Hepatocyte (in vitro differentiated cells): ENCODE measurements around the gene NRTN. TPM values are rescaled to one million over a fixed set of nuclear protein-coding genes. Genes with fewer than 3 reads are reported as not detected.
"Not testable (repeated sequence)": the region's sequence is repeated elsewhere in the genome, so short reads cannot be mapped to it uniquely, and the experiment has no call there.

Experiments used
- DNase-seq: peaks from one replicate; pipeline ENCODE4 v3.0.0-alpha.2; 2016; ENCODE audit warnings: low spot score
- H2AFZ ChIP-seq: fragments of 200-600 bp; sonication (generic); 2 replicates; pipeline ENCODE4 v1.6.0; 2016; ENCODE audit warnings: antibody characterized with exemption, mild to moderate bottlenecking
- H3K27ac ChIP-seq: fragments of 200-600 bp; sonication (generic); 2 replicates; pipeline ENCODE4 v1.5.1; 2016; ENCODE audit warnings: mild to moderate bottlenecking
- H3K27me3 ChIP-seq: fragments of 200-600 bp; sonication (generic); 2 replicates; pipeline ENCODE4 v1.6.1; 2016
- H3K36me3 ChIP-seq: fragments of 200-600 bp; sonication (generic); replicated peaks from 2 replicates; pipeline ENCODE4 v1.5.1; 2016; ENCODE audit warnings: low read depth; ENCODE audit not compliant: insufficient read depth
- H3K4me1 ChIP-seq: fragments of 200-600 bp; sonication (generic); 2 replicates; pipeline ENCODE4 v1.5.1; 2016; ENCODE audit warnings: mild to moderate bottlenecking, moderate library complexity; ENCODE audit not compliant: insufficient read depth
- H3K4me2 ChIP-seq: fragments of 200-600 bp; sonication (generic); 2 replicates; pipeline ENCODE4 v1.6.0; 2016
- H3K4me3 ChIP-seq: fragments of 200-600 bp; sonication (generic); 2 replicates; pipeline ENCODE4 v1.5.1; 2016; ENCODE audit warnings: mild to moderate bottlenecking
- H3K79me2 ChIP-seq: fragments of 200-600 bp; sonication (generic); 2 replicates; pipeline ENCODE4 v1.6.0; 2017; ENCODE audit warnings: mild to moderate bottlenecking
- H3K9me2 ChIP-seq: fragments of 200-600 bp; sonication (generic); replicated peaks from 2 replicates; pipeline ENCODE4 v1.6.0; 2017; ENCODE audit warnings: mild to moderate bottlenecking; ENCODE audit not compliant: insufficient read depth
- H3K9me3 ChIP-seq: fragments of 200-600 bp; sonication (generic); 2 replicates; pipeline ENCODE4 v1.5.1; 2016; ENCODE audit warnings: low read depth, mild to moderate bottlenecking
- H4K20me1 ChIP-seq: fragments of 200-600 bp; sonication (generic); 2 replicates; pipeline ENCODE4 v1.6.0; 2016; ENCODE audit warnings: mild to moderate bottlenecking; ENCODE audit not compliant: insufficient read depth, poor library complexity, severe bottlenecking
- CTCF ChIP-seq: fragments of 200-600 bp; sonication (generic); IDR thresholded peaks from 2 replicates; pipeline ENCODE4 v1.5.1; 2016; ENCODE audit warnings: antibody characterized with exemption, mild to moderate bottlenecking; ENCODE audit not compliant: poor library complexity
- EZH2 ChIP-seq: fragments of 200-600 bp; sonication (generic); IDR thresholded peaks from 2 replicates; pipeline ENCODE4 v1.6.1; 2016; ENCODE audit warnings: antibody characterized with exemption, mild to moderate bottlenecking, borderline replicate concordance
- EZH2phosphoT487 ChIP-seq: fragments of 200-600 bp; sonication (generic); IDR thresholded peaks from one replicate; pipeline ENCODE4 v1.6.1; 2018; ENCODE audit warnings: antibody characterized with exemption, mild to moderate bottlenecking, low read depth, moderate library complexity; ENCODE audit not compliant: unreplicated experiment, severe bottlenecking
- WGBS: methylation state at CpG from one replicate; pipeline ENCODE4 v1.1.6; 2016; ENCODE audit warnings: low lambda C conversion rate; ENCODE audit errors: missing lambda C conversion rate; 5-methylcytosine and 5-hydroxymethylcytosine counted together
- polyA plus RNA-seq: library from polyadenylated mRNA; unstranded; fragments of >200 nt; fragmentation: Nextera tagmentation; extraction: Ambion mirVana; gene quantifications from 2 replicates; pipeline ENCODE4 v1.2.1, GENCODE V29; 2016
- total RNA-seq: library from RNA; depleted of rRNA; stranded (reverse); fragments of >200 nt; gene quantifications from 2 replicates; pipeline ENCODE4 v1.2.3, GENCODE V29; 2014

Gene NRTN
- total and polyA plus RNA-seq, 2 experiments from 2014 or later, result 2.7 to 31.1 TPM

- H3K9me3 ChIP-seq, result no peaks in the 10 kb centered on the region
- H3K36me3 ChIP-seq, result no peaks in the 10 kb centered on the region
- no peak overlapping the region for H3K4me2 ChIP-seq
- no peak overlapping the region for H2AFZ ChIP-seq
- no peak overlapping the region for H3K4me3 ChIP-seq
- WGBS, result 69% methylated on average over 12 of the region's 12 CpGs
- H3K27ac ChIP-seq, result peak overlapping the region; percentile 20
- no peaks in the 10 kb centered on the region for H3K27me3 ChIP-seq
- TF ChIP-seq EZH2phosphoT487, result no peak
- no peak for TF ChIP-seq EZH2
- TF ChIP-seq CTCF, result no peak
- DNase-seq, result no peak
- H3K9me2 ChIP-seq, result no peaks in the 10 kb centered on the region
- no peaks in the 10 kb centered on the region for H3K4me1 ChIP-seq
- no peaks in the 10 kb centered on the region for H3K79me2 ChIP-seq
- H4K20me1 ChIP-seq, result no peaks in the 10 kb centered on the region
Measured at GRCh38 chr19:5870986-5871394, 66.1 kb downstream of the NRTN start.

- Histone ChIP-seq H3K27ac (no peak overlapping the region), H3K4me2 (no peak overlapping the region), H3K4me1 (no peaks in the 10 kb centered on the region), H3K36me3 (no peaks in the 10 kb centered on the region), H2AFZ (no peak overlapping the region), H3K4me3 (no peak overlapping the region), H3K79me2 (no peaks in the 10 kb centered on the region), H3K27me3 (no peaks in the 10 kb centered on the region), H3K9me3 (no peaks in the 10 kb centered on the region), H3K9me2 (no peaks in the 10 kb centered on the region), H4K20me1 (no peaks in the 10 kb centered on the region)
- TF ChIP-seq CTCF (no peak), EZH2 (no peak)
- no peak for DNase-seq
- WGBS, result 97% methylated on average over 12 of the region's 12 CpGs
Measured at GRCh38 chr19:5873617-5874199, 68.8 kb downstream of the NRTN start.

GRCh38 chr19:5874496-5874895 is 69.6 kb downstream of the NRTN start:
- not testable (repeated sequence) for H3K79me2 ChIP-seq, H4K20me1 ChIP-seq, H3K36me3 ChIP-seq, H3K27ac ChIP-seq, H3K4me2 ChIP-seq, H3K27me3 ChIP-seq, H2AFZ ChIP-seq, DNase-seq, H3K9me3 ChIP-seq, H3K4me1 ChIP-seq, H3K4me3 ChIP-seq, H3K9me2 ChIP-seq
- 87% methylated on average over 7 of the region's 7 CpGs for WGBS

GRCh38 chr19:5877427-5877826 is 72.6 kb downstream of the NRTN start:
- TF ChIP-seq EZH2phosphoT487 (no peak), EZH2 (no peak), CTCF (no peak)
- Histone ChIP-seq H3K27me3 (no peaks in the 10 kb centered on the region), H3K4me2 (no peak overlapping the region), H3K9me2 (no peaks in the 10 kb centered on the region), H3K4me3 (no peak overlapping the region), H3K9me3 (no peaks in the 10 kb centered on the region), H2AFZ (no peak overlapping the region), H4K20me1 (no peaks in the 10 kb centered on the region), H3K27ac (no peak overlapping the region), H3K79me2 (no peaks in the 10 kb centered on the region), H3K36me3 (no peaks in the 10 kb centered on the region), H3K4me1 (peaks cover 15% of the 10 kb centered on the region)
- no peak for DNase-seq
- 92% methylated on average over 8 of the region's 8 CpGs for WGBS
